Activated CD4-positive, alpha-beta T cell treated with anti-CD3 and anti-CD28 coated beads, Interleukin-2, Interleukin-6, amounts not matched to agents 100 ng/mL and 50 ng/mL, durations not matched to agents 16 hours and 8 hours (primary cell): ENCODE data around the gene PRKAR2B.
"Not testable (repeated sequence)": the region's sequence is repeated elsewhere in the genome, so short reads cannot be mapped to it uniquely, and the experiment has no call there.

Experiments
- DNase-seq: peaks from one replicate; pipeline ENCODE4 v3.0.0-alpha.2; 2020

The PRKAR2B gene

GRCh38 chr7:107029061-107029763 lies 15.3 kb upstream of the PRKAR2B start:
- no peak for DNase-seq

- DNase-seq = no peak
Observed at GRCh38 chr7:107029764-107030286, 14.7 kb upstream of the PRKAR2B start.

- no peak for DNase-seq
Observed at GRCh38 chr7:107032050-107032449, 12.5 kb upstream of the PRKAR2B start.

- no peak for DNase-seq
Observed at GRCh38 chr7:107032720-107033438, 11.6 kb upstream of the PRKAR2B start.

GRCh38 chr7:107034553-107034952 lies 10.0 kb upstream of the PRKAR2B start:
- no peak for DNase-seq

- DNase-seq = peak; percentile 5
Observed at GRCh38 chr7:107035446-107035845, 9.1 kb upstream of the PRKAR2B start.

- DNase-seq = no peak
Observed at GRCh38 chr7:107036535-107036934, 8.0 kb upstream of the PRKAR2B start.

GRCh38 chr7:107037717-107038603 lies 6.5 kb upstream of the PRKAR2B start:
- DNase-seq = no peak

- DNase-seq = no peak
Observed at GRCh38 chr7:107039199-107039900, 5.2 kb upstream of the PRKAR2B start.

- DNase-seq = no peak
Observed at GRCh38 chr7:107041097-107041496, 3.4 kb upstream of the PRKAR2B start.

- not testable (repeated sequence) for DNase-seq
Observed at GRCh38 chr7:107041764-107042163, 2.7 kb upstream of the PRKAR2B start.

- not testable (repeated sequence) for DNase-seq
Observed at GRCh38 chr7:107042326-107042910, 2.1 kb upstream of the PRKAR2B start.

GRCh38 chr7:107043491-107043890 lies 1.0 kb upstream of the PRKAR2B start:
- no peak for DNase-seq

GRCh38 chr7:107043921-107044346 lies 571 bp upstream of the PRKAR2B start:
- no peak for DNase-seq

GRCh38 chr7:107045195-107045960 lies 873 bp downstream of the PRKAR2B start:
- DNase-seq = no peak

- DNase-seq = no peak
Observed at GRCh38 chr7:107045980-107046379, 1.5 kb downstream of the PRKAR2B start.

- DNase-seq = no peak
Observed at GRCh38 chr7:107046491-107047259, 2.2 kb downstream of the PRKAR2B start.

GRCh38 chr7:107047902-107048782 lies 3.6 kb downstream of the PRKAR2B start:
- DNase-seq = no peak

- no peak for DNase-seq
Observed at GRCh38 chr7:107048783-107049418, 4.4 kb downstream of the PRKAR2B start.
